HCT116 (cell line): ENCODE measurements around the gene RASSF7. TPM values are rescaled to one million over a fixed set of nuclear protein-coding genes. Genes with fewer than 3 reads are reported as not detected.

Experiments
- ATAC-seq: fragments of 200-7000 bp; cut with Tn5 transposase; 2 replicates; pipeline ENCODE4 v1.9.1; 2020; ENCODE audit warnings: mild to moderate bottlenecking, moderate library complexity
- BruUV-seq: library from RNA; stranded (reverse); fragments of 400-500 nt; replicated peaks from 2 replicates; lab custom pipeline; 2021; lab: Mats Ljungman, UMichigan
- CTCF ChIA-PET: fragments of 300-600 bp; sonication (Branson Sonifier 250); formaldehyde crosslinking; loops from one replicate; lab custom pipeline; 2021; ENCODE audit warnings: antibody characterized with exemption; lab: Charles Lee
- POLR2A ChIA-PET: fragments of 300-600, 350-600 bp; sonication (Branson Sonifier 250); formaldehyde crosslinking; loops from one replicate; lab custom pipeline; 2021; ENCODE audit warnings: antibody characterized with exemption; lab: Charles Lee
- RAD21 ChIA-PET, 2 experiments: fragments of 300-600 bp; sonication (Branson Sonifier 250); formaldehyde crosslinking; loops; one replicate each; lab custom pipeline; 2023; ENCODE audit warnings: low total read pairs in 2 of 2; ENCODE audit not compliant: uncharacterized antibody in 2 of 2, unreplicated experiment in 2 of 2, low non-redundant PET in 1 of 2; lab: Charles Lee
- DNase-seq: peaks from one replicate; pipeline ENCODE4 v3.0.0-alpha.2; 2010; ENCODE audit warnings: low read depth, low spot score
- H2AFZ ChIP-seq: fragments of 200-600 bp; shearing (Covaris generic), sonication (generic); 2 replicates; pipeline ENCODE4 v1.6.1; 2017; ENCODE audit warnings: low read depth, mixed run types, mixed read lengths, antibody characterized with exemption, low read length; ENCODE audit not compliant: poor library complexity, severe bottlenecking
- H3K27ac ChIP-seq: 2 replicates; pipeline ENCODE4 v1.5.1; 2012; ENCODE audit warnings: low read depth, low read length
- H3K27me3 ChIP-seq: fragments of 200-600 bp; sonication (generic); 2 replicates; pipeline ENCODE4 v1.6.1; 2016; ENCODE audit warnings: mixed run types, low read length, mixed read lengths; ENCODE audit not compliant: insufficient read depth
- H3K36me3 ChIP-seq, 2 experiments: fragments of 200-500 bp in 1 of 2; fragments of 200-600 bp in 1 of 2; sonication (Bioruptor generic) in 1 of 2; sonication (generic) in 1 of 2; 2 replicates each; pipeline versions ENCODE4 v1.5.1 to v1.6.1; 2014 to 2016; ENCODE audit warnings: low read length in 2 of 2, inconsistent platforms in 1 of 2, mixed read lengths in 1 of 2, mixed run types in 1 of 2; ENCODE audit not compliant: insufficient read depth in 2 of 2, control insufficient read depth in 1 of 2
- H3K4me1 ChIP-seq, 2 experiments: fragments of 200-600 bp in 1 of 2; sonication (generic) in 1 of 2; 2 replicates each; pipeline versions ENCODE4 v1.5.1 to v1.6.1; 2012 to 2017; ENCODE audit warnings: low read length in 2 of 2, inconsistent platforms in 1 of 2, mild to moderate bottlenecking in 1 of 2, mixed read lengths in 1 of 2, mixed run types in 1 of 2, moderate library complexity in 1 of 2; ENCODE audit not compliant: insufficient read depth in 2 of 2, control insufficient read depth in 1 of 2
- H3K4me2 ChIP-seq: fragments of 200-600 bp; sonication (generic); 2 replicates; pipeline ENCODE4 v1.6.1; 2017; ENCODE audit warnings: mixed run types, low read length, mixed read lengths
- H3K4me3 ChIP-seq, 2 experiments: fragments of 200-600 bp in 1 of 2; sonication (generic) in 1 of 2; replicated peaks in 1 of 2; 2 replicates each; pipeline ENCODE4 v1.5.1; 2011 to 2016; ENCODE audit warnings: low read length in 2 of 2, control low read depth in 1 of 2, low read depth in 1 of 2, mild to moderate bottlenecking in 1 of 2, mixed read lengths in 1 of 2, mixed run types in 1 of 2
- H3K79me2 ChIP-seq: fragments of 200-600 bp; sonication (generic); 2 replicates; pipeline ENCODE4 v1.6.1; 2017; ENCODE audit warnings: mild to moderate bottlenecking, mixed run types, low read length, moderate library complexity, mixed read lengths; ENCODE audit not compliant: insufficient read depth
- H3K9ac ChIP-seq: fragments of 200-600 bp; sonication (generic); 2 replicates; pipeline ENCODE4 v1.6.1; 2016; ENCODE audit warnings: low read length, mixed read lengths
- H3K9me2 ChIP-seq: fragments of 200-600 bp; sonication (generic), shearing (Covaris generic); 2 replicates; pipeline ENCODE4 v1.6.1; 2017; ENCODE audit warnings: mixed run types, mild to moderate bottlenecking, moderate library complexity; ENCODE audit not compliant: insufficient read depth
- H3K9me3 ChIP-seq, 2 experiments: fragments of 200-500 bp in 1 of 2; fragments of 200-600 bp in 1 of 2; sonication (Bioruptor generic) in 1 of 2; sonication (generic) in 1 of 2; 2 replicates each; pipeline ENCODE4 v1.6.1; 2014 to 2017; ENCODE audit warnings: low read length in 2 of 2, mixed read lengths in 2 of 2, inconsistent platforms in 1 of 2, low read depth in 1 of 2, mild to moderate bottlenecking in 1 of 2, mixed run types in 1 of 2, moderate library complexity in 1 of 2; ENCODE audit not compliant: control insufficient read depth in 1 of 2, insufficient read depth in 1 of 2
- H4K20me1 ChIP-seq: fragments of 200-600 bp; sonication (generic), shearing (Covaris generic); 2 replicates; pipeline ENCODE4 v1.6.1; 2017; ENCODE audit warnings: mixed run types, mild to moderate bottlenecking, moderate library complexity; ENCODE audit not compliant: insufficient read depth
- CBX3 ChIP-seq: IDR thresholded peaks from 2 replicates; pipeline ENCODE4 v1.6.1; 2012; ENCODE audit warnings: low read depth
- CEBPB ChIP-seq: IDR thresholded peaks from 2 replicates; pipeline ENCODE4 v1.6.1; 2012; ENCODE audit warnings: low read depth
- CTCF ChIP-seq, 3 experiments: fragments of 200-600 bp in 1 of 3; sonication (generic) in 1 of 3; IDR thresholded peaks in 2 of 3; conservative IDR thresholded peaks in 1 of 3; 2 replicates each; pipeline ENCODE4 v1.5.1; 2012 to 2017; ENCODE audit warnings: low read depth in 2 of 3, low read length in 2 of 3, antibody characterized with exemption in 1 of 3, borderline replicate concordance in 1 of 3, control low read depth in 1 of 3, mild to moderate bottlenecking in 1 of 3, mixed read lengths in 1 of 3, mixed run types in 1 of 3, moderate library complexity in 1 of 3; ENCODE audit not compliant: insufficient read depth in 1 of 3
- EGR1 ChIP-seq: IDR thresholded peaks from 2 replicates; pipeline ENCODE4 v1.6.1; 2012; ENCODE audit warnings: low read depth
- ELF1 ChIP-seq: IDR thresholded peaks from 2 replicates; pipeline ENCODE4 v1.6.1; 2012; ENCODE audit warnings: low read depth, borderline replicate concordance
- EZH2phosphoT487 ChIP-seq: fragments of 200-600 bp; IDR thresholded peaks from 2 replicates; pipeline ENCODE4 v1.6.1; 2018; ENCODE audit warnings: antibody characterized with exemption, borderline replicate concordance
- JUND ChIP-seq: IDR thresholded peaks from 2 replicates; pipeline ENCODE4 v1.6.1; 2012
- POLR2A ChIP-seq: IDR thresholded peaks from 2 replicates; pipeline ENCODE4 v1.7.0; 2011; ENCODE audit warnings: borderline replicate concordance; ENCODE audit not compliant: insufficient read depth, insufficient read length; ENCODE audit errors: extremely low read depth
- SP1 ChIP-seq: IDR thresholded peaks from 2 replicates; pipeline ENCODE4 v1.6.1; 2012; ENCODE audit warnings: low read depth
- SRF ChIP-seq: IDR thresholded peaks from 2 replicates; pipeline ENCODE4 v1.6.1; 2012; ENCODE audit warnings: low read depth
- TCF7L2 ChIP-seq: IDR thresholded peaks from 2 replicates; pipeline ENCODE4 v1.7.0; 2011; ENCODE audit warnings: borderline replicate concordance, inconsistent platforms; ENCODE audit not compliant: insufficient read depth, insufficient read length; ENCODE audit errors: extremely low read depth
- ZNF274 ChIP-seq: fragments of 200-500 bp; sonication (Bioruptor generic); IDR thresholded peaks from 2 replicates; pipeline ENCODE4 v1.6.1; 2014; ENCODE audit warnings: mild to moderate bottlenecking, low read depth, low read length, inconsistent platforms
- intact Hi-C: fragments of 100-400 bp; cut with micrococcal nuclease; formaldehyde crosslinking; loops from 2 replicates; pipeline ENCODE4 v1.10.0; 2022
- total RNA-seq: library from RNA; stranded (reverse); gene quantifications from one replicate; pipeline ENCODE4 v1.2.1, GENCODE V29; 2021; ENCODE audit not compliant: unreplicated experiment
- TF ChIP-seq, protein P1 (sequence below): IDR thresholded peaks from 2 replicates; pipeline ENCODE4 v1.6.1; 2012

The RASSF7 gene
- total RNA-seq, 1 experiment from 2014 or later: 35.9 TPM

GRCh38 chr11:597166-597725, 36.5 kb downstream of the RASSF7 start:
- H3K4me2 ChIP-seq: no peak overlapping the region
- ATAC-seq (peak; percentile 78), DNase-seq (no peak)
- peaks cover 0 to 8% of the 10 kb centered on the region in 2 experiments; a peak in 2 of 4 replicates for H3K4me1 ChIP-seq
- ChIA-PET RAD21 (no interaction called here), POLR2A (no interaction called here), CTCF (no interaction called here)
- intact Hi-C loops: no loop called here
- no peak for TF ChIP-seq CBX3
- TF ChIP-seq CTCF (IDR thresholded peaks at IDR 0.05 in 2 of 3, conservative IDR thresholded peaks at IDR 0.05 in 1 of 3; ENCODE audit: borderline replicate concordance in 1 of 3, insufficient read depth in 1 of 3, low read depth in 2 of 3, low read length in 2 of 3): peak in 2 of 3 experiments; percentile 34 to 41; a peak in 3 of 6 replicates
- H3K4me3 ChIP-seq: no peak overlapping the region
- no peak overlapping the region for H3K9ac ChIP-seq
- no peaks in the 10 kb centered on the region for H3K9me2 ChIP-seq
- no peaks in the 10 kb centered on the region for H4K20me1 ChIP-seq
- H2AFZ ChIP-seq: no peak overlapping the region
- no peak overlapping the region; the same call in 1 of the 2 replicates for H3K27ac ChIP-seq
- H3K36me3 ChIP-seq: peaks cover 66 to 69% of the 10 kb centered on the region in 2 experiments
- H3K9me3 ChIP-seq: no peaks in the 10 kb centered on the region
- H3K79me2 ChIP-seq: peaks cover 82% of the 10 kb centered on the region
- no peaks in the 10 kb centered on the region for H3K27me3 ChIP-seq
- no TSS peak for BruUV-seq

GRCh38 chr11:598005-598680, 37.4 kb downstream of the RASSF7 start:
- ATAC-seq (no peak), DNase-seq (no peak)
- Histone ChIP-seq H3K9me3 (no peaks in the 10 kb centered on the region), H3K9me2 (no peaks in the 10 kb centered on the region), H3K4me2 (no peak overlapping the region), H3K36me3 (peaks cover 60 to 64% of the 10 kb centered on the region in 2 experiments), H3K4me3 (no peak overlapping the region), H3K4me1 (peaks cover 0 to 8% of the 10 kb centered on the region in 2 experiments; a peak in 2 of 4 replicates), H3K79me2 (peaks cover 81% of the 10 kb centered on the region), H4K20me1 (no peaks in the 10 kb centered on the region), H2AFZ (no peak overlapping the region), H3K27me3 (no peaks in the 10 kb centered on the region), H3K9ac (no peak overlapping the region), H3K27ac (no peak overlapping the region)
- ChIA-PET POLR2A (no interaction called here), RAD21 (no interaction called here), CTCF (no interaction called here)
- BruUV-seq: no TSS peak
- intact Hi-C loops: no loop called here
- TF ChIP-seq CEBPB (no peak), EGR1 (no peak), EZH2phosphoT487 (no peak), ELF1 (no peak), POLR2A (no peak), TCF7L2 (no peak), JUND (no peak), ZNF274 (no peak), SRF (no peak), SP1 (no peak)
- TF ChIP-seq, protein P1, sequence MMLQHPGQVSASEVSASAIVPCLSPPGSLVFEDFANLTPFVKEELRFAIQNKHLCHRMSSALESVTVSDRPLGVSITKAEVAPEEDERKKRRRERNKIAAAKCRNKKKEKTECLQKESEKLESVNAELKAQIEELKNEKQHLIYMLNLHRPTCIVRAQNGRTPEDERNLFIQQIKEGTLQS: no peak
